Measurements from ENCODE around the gene TMEM161A. TPM values are rescaled to one million over a fixed set of nuclear protein-coding genes. Genes with fewer than 3 reads are reported as not detected.
"Not testable (repeated sequence)": the region's sequence is repeated elsewhere in the genome, so short reads cannot be mapped to it uniquely, and the experiment has no call there.

TMEM161A gene
- total RNA-seq, result 10 to 100 TPM; 30.4 to 33.6 TPM

DNA sequence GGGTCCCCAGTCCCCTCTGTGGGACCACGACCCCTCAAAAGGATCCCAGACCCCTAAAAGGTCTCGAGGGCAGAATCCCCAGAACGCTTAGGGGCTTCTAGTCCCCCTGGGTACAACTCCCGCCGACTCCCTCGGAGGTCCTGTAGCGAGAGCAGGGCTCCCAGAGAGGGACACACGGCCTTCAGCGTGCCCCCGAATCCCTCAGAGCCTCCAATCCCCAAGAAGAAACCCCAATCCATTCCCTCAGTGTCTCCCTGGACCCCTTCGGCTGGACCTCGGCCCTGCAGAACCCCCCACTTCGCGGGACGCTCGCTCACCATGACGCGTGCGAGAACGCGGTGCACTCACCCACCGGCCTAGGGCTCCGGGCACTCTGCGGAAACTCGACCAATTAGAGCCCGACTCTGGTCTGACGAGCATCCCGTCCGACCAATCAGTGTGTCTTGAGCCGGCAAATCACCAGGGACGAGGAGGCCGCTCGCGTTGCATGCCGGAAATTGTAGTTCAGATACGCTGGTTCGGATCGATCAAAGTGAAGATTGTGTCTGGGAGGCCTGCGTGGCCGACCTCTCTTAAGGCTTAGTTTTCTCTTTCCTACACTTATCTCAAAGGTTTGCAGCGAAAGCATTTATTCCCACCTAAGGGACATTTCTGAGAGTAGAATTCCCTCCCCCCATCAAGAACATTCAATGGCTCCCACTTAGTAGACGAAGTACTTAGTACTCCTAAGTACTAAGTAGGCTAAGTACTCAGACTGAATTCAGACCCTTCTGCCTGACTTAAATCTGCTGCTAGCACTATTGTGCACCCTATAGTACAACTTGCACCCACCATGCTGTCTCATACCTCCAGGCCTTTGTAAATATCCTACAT, at the start of gene TMEM161A:
Gene TMEM161A, minus strand, starts transcription at position 370 of the 873 bp plus-strand sequence. Its CDS starts 50 bp downstream, at position 320.
- CTCF ChIA-PET, result no interaction called here
- POLR2A ChIA-PET, result no interaction called here

DNA sequence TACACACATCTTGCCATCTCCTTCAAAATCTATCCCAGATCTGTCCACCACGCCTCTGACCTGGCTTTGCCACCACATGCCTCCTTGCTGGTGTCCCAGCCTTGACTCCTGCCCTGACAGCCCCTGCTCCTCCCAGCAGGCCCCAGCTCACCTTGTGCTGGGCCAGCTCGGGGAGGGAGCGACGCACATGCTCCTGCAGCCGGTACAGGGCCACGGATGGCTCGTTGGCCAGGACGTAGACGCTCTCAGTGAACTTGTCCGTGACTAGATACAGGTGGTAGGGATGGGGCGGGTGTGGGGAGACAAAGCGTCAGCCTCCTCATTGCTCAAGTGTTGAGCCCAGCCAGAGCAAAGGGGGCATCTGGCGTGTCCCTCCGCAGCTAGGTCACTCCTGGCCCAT, 48.5 kb upstream of the TMEM161A start:
- CTCF ChIA-PET, result no interaction called here
- POLR2A ChIA-PET, result interaction anchor here (0.6 kb wide), 1 partner anchor 116 kb away, joined by 3 read pairs; no protein-coding TSS in a partner anchor

DNA sequence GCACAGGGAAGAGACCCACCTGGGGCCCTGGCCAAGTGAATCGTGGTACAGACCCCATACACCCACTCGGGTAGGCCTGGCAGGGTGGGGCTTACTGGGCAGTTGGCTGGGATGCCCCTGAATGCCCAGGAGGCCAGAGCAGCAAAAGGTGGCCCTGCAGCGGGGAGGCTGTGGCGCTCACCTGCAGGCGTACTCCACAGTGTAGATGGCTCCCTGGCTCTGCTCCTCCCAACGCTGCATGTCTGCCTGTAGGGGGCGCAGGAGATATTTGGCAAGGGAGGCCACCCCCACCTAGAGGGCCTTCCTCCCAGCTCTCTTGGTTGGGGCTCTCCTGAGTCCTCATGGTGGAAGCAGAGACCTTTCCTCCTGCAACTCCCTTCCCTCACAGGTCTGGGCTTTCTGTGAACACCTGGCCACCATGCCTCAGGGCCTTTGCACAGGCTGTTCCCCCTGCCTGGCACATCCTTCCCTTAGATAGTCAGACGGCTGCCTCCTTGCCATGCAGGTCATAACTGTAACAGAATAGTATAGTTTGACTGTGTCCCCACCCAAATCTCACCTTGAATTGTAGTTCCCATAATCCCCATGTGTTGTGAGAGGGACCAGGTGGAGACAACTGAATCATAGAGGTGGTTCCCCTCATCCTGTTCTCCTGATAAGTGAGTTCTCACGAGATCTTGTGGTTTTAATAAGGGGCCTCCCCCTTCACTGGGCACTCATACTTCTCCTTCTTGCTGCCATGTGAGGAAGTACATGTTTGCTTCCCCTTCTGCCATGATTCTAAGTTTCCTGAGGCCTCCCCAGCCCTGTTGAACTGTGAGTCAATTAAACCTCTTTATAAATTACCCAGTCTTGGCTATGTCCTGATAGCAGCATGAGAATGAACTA, 47.8 kb upstream of the TMEM161A start:
- POLR2A ChIA-PET, result no interaction called here
- CTCF ChIA-PET, result interaction anchor here (0.6 to 1.9 kb wide), 6 partner anchors 9 to 264 kb away, joined by 3 to 7 read pairs (median 4); partner anchors contain the start of gene NR2C2AP

DNA sequence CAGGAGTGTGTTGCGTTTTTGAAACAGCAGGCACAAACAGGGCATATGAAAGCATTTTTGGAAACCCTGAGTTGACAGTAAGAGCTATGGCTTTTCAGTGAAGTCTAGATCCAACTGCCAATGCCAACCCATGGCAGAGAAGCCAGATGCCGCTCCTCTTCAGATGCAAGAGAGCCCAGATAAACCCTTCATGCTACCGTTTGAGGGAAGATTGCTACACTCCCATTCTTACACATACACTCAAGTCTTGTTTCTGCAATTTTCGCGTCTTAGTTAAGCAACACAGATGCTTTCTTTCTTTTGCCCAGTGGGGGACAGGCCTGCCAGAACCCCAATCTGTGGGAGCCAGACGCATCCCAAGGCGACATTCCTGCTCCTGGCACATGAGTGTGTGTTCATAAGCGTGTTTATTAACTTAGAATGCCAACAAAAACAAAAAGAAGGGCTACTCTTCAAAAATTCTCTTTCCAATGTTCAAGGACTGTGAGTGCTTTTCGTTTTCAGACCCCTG, 43.3 kb upstream of the TMEM161A start:
- CTCF ChIA-PET, result no interaction called here
- POLR2A ChIA-PET, result no interaction called here

DNA sequence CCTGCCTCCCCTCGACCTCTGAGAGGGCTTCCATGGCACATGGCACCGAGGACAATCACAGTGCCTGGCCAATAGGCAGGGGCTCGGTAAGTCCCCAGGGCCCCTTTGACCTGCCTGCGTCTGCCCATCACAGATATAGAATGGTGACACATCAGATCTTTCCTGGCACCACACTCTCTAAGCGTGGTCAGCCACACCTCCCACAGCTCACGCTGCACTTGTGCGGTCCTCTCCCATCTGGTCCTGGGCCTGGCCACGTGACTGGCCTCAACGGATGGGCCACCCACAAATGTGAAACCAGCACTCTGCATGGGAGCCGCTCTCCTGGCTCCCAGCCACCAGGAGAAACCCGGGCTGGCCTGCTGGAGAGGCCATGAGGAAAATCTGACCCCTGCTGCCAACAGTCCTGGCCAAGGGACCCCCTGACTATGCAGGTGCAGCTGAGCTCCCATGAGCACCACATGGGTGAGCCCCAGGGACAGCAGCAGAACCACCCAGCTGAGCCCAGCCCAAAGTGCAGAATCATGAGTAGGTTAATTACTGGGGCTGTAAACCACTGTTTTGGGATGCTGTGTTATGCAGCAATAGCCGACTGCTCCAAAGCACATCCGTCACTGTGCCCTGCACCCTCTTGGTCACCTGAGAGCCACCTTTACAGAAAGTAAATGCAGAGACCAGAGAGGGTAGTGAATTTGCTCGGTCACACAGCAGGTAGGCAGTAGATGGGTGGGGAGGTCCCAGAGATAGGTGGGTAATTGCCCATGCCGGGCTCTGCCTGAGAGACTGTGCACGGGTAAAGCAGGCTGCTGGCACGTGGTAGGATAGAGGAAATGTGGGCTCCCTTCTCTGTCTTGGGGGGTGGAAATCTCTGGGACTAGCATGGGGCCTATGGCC, 41.5 kb upstream of the TMEM161A start:
- CTCF ChIA-PET, result no interaction called here

DNA sequence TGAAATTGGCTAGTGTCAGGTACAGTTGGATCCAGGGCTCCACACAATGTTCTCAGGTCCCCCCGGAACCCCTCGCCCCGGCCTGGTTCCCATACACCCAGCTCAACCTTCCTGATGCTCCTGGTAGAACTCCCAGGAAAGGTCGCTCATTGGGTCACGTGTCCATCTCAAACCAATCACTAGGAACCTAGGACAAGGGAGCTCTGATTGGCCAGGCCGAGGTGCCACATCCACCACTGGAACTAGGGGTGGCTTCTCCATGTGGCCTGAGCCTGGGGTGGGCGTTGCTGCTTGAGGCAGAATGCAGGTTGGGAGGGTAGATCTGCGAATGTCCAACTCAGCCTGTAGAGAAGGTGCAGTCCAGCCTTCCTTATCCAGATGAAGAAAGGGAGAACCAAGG, 38.7 kb upstream of the TMEM161A start:
- CTCF ChIA-PET, result interaction anchor here (0.7 to 1.5 kb wide), 2 partner anchors 15 to 26 kb away, joined by 3 to 4 read pairs; partner anchors contain the start of genes BORCS8, NR2C2AP and RFXANK

More for the DNA sequence above, 41.5 kb upstream of the TMEM161A start:
- POLR2A ChIA-PET, result no interaction called here

DNA sequence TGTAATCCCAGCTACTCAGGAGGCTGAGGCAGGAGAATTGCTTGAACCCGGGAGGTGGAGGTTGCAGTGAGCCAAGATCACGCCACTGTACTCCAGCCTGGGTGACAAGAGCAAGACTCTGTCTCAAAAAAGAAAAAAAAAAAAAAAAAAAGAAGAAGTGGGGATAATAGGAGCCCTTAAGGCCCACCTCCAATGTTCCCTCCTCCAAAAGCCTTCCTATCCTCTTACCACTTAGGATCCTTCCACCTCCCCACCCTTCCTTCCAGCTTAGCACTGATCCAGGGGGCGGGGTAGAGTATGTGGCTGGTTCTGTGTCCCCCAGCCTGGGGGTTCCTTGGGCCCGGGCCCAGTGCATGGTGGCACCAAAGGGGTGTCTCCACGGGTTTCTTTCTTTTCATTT, 35.0 kb upstream of the TMEM161A start:
- POLR2A ChIA-PET, result not testable (repeated sequence)
- CTCF ChIA-PET, result interaction anchor here (0.6 to 0.7 kb wide), 3 partner anchors 9 to 661 kb away, joined by 3 to 4 read pairs (median 4); no protein-coding TSS in a partner anchor

More for the DNA sequence above, 38.7 kb upstream of the TMEM161A start:
- POLR2A ChIA-PET, result interaction anchor here (0.6 kb wide), 1 partner anchor 140 kb away, joined by 5 read pairs; no protein-coding TSS in a partner anchor

DNA sequence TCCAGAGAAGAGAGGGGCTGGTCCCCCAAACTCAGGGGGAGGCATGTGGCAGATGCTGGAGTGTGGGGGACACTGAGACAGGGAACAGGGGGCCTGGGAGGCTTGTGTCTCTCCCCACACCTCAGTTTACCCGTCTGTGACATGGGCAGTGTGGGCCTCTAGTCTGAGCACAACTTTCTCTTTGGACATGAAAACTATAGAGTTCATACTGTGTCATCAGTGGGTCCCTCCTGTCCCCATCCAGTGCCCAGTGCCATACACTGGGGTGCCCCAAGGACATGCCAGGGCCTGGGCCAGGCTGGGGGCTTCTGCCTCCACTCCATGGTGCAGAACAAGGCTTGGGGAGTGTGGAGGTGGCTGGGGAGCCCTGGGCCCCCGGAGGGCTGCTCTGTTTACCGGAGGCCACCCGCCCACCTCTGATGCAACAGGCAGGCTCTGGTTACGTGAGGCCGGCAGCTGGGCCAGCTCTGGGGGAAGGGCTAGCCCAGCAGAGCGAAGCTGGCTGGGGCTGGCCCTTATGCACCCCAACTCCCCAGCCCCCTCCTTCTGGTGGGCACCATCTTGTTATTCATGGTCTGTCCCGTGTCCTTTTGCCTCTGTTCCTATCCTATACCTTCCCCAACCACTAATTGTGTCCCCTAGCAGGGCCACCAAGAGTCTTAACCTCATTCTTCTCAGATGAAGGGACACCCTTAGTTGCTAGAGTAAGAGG, 33.7 kb upstream of the TMEM161A start:
- ChIA-PET POLR2A (no interaction called here), CTCF (no interaction called here)

DNA sequence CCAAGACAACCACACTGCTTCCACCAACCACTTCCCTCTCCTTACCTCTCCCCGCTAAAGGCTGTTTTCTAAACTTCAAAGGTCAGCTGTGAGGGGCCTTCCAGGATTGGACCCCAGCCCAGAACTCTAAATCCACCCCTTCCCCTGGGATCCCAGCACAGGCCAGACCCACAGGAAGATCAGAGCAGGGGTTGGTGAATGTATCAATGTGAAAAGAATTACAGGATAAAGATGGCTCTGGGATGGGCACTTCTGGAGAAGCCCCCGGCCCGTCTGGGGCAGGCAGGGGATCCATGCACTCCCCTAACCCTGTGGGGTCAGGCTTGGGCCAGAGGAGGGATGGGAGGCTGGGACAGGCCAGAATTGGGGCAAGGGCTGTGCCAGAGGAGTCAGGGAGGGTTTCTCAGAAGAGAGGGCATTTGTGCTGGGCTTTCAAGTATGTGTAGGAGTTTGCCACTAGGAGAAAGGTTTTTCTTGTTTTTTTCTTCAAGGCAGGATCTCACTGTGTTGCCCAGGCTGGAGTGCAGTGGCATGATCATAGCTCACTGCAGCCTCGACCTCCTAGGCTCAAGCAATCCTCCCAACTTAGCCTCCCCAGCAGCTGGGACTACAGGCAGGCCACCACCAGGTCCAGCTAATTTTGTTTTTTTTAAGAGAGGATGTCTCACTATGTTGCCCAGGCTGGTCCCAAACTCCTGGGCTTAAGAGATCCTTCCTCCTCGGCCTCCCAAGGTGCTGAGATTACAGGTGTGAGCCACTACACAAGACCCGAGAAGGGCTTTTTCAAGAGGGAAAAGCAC, 32.8 kb upstream of the TMEM161A start:
- POLR2A ChIA-PET, result no interaction called here
- CTCF ChIA-PET, result interaction anchor here (0.8 to 1.8 kb wide), 2 partner anchors 14 to 23 kb away, joined by 4 to 5 read pairs; no protein-coding TSS in a partner anchor

DNA sequence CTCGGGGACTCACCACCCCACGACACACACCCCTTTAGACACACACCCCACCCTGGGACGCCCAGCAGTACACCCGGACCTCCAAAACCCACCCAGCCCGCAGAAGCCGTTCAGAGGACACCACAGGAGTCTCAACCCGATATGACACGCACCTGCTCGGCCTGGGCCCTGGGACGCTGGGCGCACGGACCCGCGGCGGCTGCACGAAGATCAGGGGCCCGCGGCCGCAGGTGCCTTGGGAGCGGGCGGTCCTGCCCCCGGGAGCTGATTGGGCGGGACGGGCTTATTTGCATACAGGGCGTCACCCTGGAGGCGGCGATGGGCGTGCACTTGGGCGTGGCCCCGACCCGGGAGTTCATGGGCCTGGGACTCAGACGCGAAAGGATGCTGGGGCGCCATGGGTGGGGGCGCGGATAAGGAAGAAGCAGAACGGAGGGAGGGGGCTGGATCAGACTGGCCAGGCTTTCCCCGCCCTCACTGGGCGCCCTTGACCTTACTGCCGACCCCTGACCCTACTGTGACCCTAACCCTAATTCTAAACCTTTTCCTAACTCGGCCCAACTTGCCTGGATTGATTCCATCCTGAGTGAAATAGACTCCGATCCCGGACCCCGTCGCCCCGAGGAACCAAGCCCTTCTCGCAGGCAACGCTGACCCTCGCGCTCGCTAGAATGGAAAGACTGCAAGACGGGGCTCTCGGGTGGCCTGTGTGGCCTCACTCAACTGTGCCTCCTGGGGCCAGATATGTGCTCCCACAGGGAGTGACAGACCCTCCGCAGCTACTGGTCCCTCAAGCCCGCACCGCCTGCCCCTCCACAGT, 32.0 kb upstream of the TMEM161A start, which contains the start of gene MEF2B:
Gene MEF2B, minus strand, starts transcription at position 211 of the 820 bp plus-strand sequence. CDS start 19,528 bp downstream, outside the sequence.
- ChIA-PET CTCF (interaction anchor here (0.6 to 1.8 kb wide), 3 partner anchors 14 to 33 kb away, joined by 4 to 5 read pairs (median 4); partner anchors contain the start of gene NR2C2AP), POLR2A (no interaction called here)

DNA sequence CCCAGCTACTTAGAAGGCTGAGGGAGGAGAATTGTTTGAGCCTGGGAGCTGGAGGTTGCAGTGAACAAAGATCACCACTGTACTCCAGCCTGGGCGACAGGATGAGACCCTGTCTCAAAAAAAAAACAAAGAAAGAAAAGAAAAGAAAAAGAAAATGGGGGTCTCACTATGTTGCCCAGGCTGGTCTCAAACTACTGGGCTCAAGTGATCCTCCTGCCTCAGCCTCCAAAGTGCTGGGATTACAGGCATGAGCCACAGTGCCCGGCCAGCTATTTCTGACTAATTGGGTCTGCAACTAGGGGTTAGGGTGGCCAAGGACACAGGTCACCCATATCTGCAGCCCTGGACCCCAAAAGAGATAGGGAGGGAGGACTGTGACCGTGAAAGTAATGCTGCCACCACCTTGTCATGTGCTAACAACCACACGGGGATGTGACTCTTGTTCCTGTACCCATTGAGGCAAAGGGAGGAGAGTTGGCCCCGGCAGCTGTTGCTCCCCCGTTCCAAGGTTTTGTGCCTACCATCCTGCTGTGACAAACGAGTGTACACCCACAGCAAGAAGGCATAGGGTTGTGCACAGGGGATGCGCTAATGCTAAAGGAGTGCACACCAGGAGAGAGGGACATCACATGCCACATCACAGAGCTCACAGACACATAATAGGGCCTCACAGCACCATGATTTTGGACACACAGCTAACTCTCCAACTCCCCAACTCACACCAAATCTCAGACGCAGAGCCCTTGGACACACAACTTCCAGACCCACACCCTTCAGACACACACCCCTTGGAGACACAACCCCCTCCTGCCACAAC, 31.2 kb upstream of the TMEM161A start:
- ChIA-PET POLR2A (no interaction called here), CTCF (interaction anchor here (0.7 to 1.8 kb wide), 3 partner anchors 16 to 23 kb away, joined by 3 to 5 read pairs (median 3); no protein-coding TSS in a partner anchor)

DNA sequence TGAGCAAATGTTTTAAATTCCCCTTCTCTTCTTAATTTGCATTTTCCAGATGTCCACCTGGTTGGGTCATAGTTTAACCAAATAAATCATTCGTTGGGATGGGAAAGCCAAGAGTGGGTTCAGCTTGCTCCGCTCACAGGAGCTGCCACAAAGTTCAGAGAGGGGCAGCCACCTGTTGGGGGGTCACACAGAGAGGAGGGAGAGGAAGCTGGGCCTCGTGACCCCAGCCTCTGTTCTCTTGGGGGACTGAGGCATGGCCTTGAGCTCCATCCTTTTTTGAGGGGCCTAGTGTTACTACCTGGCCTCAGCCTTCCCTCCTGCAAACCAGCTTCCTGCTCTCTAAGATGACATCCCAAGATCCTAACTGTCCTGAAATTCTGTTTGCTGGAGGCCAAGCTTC, 29.3 kb upstream of the TMEM161A start:
- ChIA-PET CTCF (no interaction called here), POLR2A (no interaction called here)

DNA sequence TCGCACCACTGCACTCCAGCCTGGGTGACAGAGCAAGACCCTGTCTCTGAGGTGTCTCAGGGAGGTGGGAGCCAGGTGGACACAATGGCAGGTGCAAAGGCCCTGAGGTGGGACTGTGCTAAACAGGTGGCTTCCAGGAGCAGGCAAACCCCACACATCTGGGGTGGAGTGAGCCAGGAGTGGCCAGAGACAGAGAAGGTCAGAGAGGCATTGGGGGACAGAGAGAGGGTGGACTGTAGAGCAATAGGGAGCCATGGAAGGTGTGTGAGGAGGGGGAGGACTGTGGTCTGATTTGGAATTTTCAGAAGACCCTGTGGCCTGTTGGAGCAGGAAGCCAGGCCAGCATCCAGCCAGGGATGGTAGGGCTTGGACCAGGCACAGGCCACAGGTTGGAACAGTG, 27.1 kb upstream of the TMEM161A start:
- ChIA-PET POLR2A (no interaction called here), CTCF (interaction anchor here (2.2 kb wide), 1 partner anchor 9 kb away, joined by 8 read pairs; no protein-coding TSS in a partner anchor)

DNA sequence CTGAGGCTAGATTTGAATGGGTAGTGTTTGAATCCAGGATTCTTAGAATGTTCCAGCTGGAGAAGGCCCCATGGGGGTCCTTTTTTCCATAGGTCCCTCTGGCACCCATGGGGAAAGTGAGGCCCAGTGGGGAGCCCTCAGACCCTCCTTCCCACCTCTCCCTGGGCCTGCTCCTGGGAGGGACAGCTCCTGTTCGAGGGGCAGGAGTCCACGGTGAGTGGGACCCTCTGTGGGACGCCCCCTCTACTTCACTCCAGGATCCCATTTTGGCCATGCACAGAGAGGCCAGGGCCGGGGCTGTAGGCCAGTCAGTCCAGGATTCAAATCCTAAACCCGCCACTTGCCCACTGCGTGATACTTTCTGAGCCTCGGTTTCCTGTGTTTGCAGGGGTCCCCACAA, 24.2 kb upstream of the TMEM161A start:
- CTCF ChIA-PET, result no interaction called here
- POLR2A ChIA-PET, result no interaction called here

DNA sequence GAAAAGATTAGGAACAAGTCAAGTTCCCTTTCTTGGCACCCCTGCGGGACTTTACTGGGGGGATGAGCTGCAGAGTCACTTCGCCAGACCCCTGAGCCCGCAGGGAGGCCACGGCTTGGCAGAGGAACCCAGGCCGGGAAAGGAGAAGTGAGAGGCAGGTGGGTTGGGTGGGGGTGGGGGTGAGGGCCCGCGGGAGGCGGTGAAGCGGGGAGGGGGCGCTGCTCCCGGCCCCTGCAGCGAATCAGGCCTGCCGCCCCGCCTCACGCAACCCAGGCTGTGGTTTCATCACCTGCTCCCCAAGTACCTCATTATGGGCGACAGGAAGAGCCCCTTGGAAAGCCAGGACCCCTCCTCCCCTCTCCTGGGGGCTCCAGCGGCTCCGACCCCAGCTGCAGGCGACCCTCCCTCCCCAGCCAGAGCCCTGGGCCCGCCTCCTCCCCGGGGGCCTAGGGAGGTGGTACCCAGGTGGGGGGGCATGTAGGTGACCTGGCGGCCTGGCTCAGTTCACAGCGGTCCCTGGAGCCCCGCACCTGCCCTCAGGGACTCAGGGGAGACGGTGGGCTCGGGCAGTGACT, 22.3 kb upstream of the TMEM161A start:
- CTCF ChIA-PET, result interaction anchor here (1.8 kb wide), 1 partner anchor 15 kb away, joined by 4 read pairs; no protein-coding TSS in a partner anchor
- POLR2A ChIA-PET, result no interaction called here
